Stimulated activated CD4-positive, alpha-beta T cell treated with anti-CD3 and anti-CD28 coated beads, Interleukin-4, amount 100 ng/mL, for 24 hours (primary cell): ENCODE data around the gene CDH23.

Source experiments
- DNase-seq: peaks from one replicate; pipeline ENCODE4 v3.0.0-alpha.2; 2020

The CDH23 gene

GRCh38 chr10:71392791-71393781 lies 3.6 kb upstream of the CDH23 start:
- no peak for DNase-seq

- DNase-seq = no peak
These were observed 2.8 kb upstream of the CDH23 start for GRCh38 chr10:71393841-71394475.

DNA sequence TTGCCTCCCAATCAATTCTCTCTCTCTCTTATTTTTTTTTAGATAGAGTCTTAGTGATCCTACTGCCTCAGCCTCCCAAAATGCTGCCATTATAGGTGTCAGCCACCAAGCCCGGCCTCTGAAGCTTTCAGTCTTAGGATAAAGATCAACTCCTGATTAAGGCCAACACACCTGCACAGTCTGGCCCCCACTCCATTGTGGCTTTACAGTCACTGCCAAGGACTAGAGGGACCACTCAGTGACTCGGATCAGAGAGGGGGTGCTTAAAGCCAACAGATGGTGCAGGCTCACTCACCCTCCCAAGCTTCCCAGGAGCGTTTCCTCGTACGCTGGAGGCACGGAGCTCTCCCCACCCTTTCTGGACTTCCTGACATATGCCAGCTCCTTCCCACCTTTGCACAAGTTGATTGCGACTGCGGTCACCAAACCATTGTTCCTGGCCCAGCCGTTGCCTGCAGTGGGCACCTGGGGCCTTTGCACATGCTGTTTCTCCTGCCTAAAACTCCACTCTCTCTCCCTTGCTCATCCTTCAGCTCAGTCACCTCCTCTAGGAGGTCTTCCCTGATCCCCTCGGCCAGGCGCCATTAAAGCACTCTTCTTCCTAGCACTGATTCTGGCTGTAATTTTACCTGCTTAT lies 1.7 kb upstream of the CDH23 start:
- DNase-seq = no peak

- no peak for DNase-seq
These were observed 1.1 kb upstream of the CDH23 start for GRCh38 chr10:71395621-71396020.

GRCh38 chr10:71396084-71396710 lies 523 bp upstream of the CDH23 start:
- DNase-seq = peak; percentile 27

- DNase-seq = no peak
These were observed 834 bp downstream of the CDH23 start for GRCh38 chr10:71397296-71398212.

- no peak for DNase-seq
These were observed 2.3 kb downstream of the CDH23 start for GRCh38 chr10:71398976-71399375.

- DNase-seq = no peak
These were observed 3.2 kb downstream of the CDH23 start for GRCh38 chr10:71399946-71400345.

DNA sequence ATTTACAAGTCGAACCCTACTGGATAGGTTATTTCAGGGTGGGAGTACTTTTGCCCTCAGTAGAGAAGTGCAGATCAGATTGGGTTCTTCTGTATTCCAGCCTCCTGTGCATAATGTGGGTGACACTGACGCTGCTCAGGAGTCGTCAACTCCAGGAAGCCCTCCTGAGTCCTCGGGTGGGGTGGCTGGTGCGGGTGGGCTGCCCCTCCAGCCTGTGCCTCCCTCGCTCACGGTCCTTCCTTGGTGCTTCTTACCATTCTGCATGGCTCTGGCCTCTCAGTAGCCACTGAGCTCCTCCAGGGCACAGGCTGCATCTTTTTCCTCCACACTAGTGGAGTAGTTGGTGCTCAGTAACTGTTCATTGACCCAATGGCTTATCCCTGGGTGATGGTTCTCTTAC lies 4.3 kb downstream of the CDH23 start:
- DNase-seq = no peak

DNA sequence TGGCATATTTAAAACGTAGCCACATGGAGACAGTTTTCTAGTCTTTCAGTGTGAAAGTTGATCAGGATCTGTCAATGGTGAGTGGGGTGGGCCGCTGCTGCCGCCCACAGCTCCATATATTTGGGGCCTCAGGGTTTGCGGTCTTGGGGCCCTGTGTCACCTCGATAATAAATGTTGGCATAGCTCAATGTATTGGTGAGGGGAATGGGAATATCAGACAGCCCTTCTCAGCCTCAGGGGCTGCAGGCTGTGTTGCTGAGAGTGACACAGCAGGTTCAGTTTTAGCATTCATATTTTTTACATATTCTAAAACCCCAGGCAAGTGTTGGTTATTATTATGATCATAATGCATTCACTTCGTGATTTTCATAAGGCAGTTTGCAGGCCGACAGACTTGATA lies 5.3 kb downstream of the CDH23 start:
- no peak for DNase-seq

DNA sequence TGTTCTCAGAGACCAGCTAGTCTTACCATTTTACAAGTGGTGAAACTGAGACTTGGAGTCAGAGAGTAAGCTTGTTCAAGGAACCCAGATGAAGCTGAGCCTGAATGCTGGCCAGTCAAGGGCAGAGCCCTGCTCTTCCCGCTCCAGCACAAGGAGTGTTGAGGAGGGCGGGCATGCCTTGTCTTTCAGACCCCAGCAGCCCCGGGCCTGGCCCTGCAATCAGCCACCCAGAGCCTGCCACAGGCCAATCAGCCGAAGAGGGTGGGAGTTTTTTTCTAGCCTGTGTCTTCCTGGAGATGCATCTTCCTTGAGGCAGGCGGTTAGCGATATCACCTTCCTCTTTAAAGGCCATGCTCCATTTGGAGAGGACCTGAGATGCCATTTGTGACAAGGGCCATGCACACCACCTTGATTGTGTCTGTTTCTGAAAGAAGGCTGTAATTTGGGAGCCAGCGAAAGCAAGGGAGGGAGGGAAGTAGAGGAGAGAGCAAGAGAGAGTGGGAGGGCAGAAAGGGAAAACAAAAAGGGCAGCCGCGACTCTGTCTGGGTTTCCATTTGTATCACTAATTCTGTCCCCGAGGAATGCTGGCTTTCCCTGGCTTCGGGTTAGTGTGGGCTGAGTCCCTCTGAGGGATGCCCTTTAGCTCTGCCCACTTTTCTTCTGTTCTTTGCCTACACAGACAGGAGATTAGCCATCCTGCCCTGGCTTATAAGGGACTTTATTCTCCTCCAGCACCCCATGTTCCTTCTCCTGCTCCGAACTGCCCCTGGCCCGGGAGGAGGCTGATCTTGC lies 8.0 kb downstream of the CDH23 start:
- no peak for DNase-seq

DNA sequence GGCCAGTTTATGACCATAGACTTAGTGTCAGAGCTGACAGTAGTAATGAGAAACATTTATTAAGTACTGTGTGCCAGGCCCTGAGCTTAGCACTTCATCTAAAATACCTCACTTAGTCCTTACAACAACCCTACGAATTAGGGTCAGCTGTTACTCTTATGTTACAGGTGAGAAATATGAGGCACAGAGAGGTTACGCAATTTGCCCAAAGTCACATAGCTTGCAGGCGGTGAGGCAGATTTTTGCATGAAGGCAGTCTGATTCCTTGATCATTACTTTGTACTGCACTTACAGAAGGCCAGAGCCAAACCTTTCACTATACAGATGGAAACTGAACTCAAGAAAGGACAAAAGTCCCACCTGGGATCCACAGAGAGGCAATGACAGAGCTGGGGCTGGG lies 10.2 kb downstream of the CDH23 start:
- no peak for DNase-seq

DNA sequence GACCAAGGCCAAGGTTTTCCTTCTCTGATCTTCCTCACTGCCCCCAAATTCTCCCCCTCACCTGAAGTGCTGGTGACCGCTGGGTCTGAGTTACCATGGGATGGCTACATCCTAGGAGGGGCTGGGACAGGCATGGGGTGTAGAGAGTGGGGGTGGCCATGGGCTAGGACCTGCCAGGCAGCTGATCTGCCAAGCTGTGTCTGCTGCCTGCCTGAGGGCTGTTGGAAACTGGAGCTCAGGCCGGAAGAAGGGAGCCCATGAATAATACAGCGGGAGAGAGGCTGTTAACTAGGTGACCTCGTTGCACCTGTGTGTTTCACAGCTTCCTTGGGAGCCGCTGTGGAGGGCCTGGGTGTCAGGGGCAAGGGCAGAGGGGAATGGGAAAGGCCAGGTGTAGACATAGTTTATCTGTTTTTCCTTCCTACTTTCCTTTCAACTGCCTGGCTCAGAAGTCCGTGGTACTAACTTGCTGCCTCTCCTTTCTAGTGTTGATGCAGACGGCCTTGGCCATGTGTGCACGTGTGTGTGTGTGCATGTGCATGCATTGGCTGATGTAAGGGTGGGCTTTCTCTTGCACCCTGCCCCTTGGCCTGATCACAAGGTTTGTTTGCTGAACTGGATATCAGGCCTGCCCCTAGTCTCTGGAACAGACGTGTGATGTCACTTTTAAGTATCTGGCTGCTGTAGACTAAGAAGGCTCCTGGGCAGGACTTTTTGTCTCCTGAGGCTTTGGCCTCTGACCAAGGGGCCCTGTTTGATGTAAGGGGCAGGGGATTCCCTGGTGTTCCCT lies 11.9 kb downstream of the CDH23 start:
- no peak for DNase-seq

GRCh38 chr10:71409516-71410104 lies 12.9 kb downstream of the CDH23 start:
- DNase-seq = no peak

- no peak for DNase-seq
These were observed 16.9 kb downstream of the CDH23 start for GRCh38 chr10:71413581-71413980.

GRCh38 chr10:71414359-71414758 lies 17.6 kb downstream of the CDH23 start:
- no peak for DNase-seq

DNA sequence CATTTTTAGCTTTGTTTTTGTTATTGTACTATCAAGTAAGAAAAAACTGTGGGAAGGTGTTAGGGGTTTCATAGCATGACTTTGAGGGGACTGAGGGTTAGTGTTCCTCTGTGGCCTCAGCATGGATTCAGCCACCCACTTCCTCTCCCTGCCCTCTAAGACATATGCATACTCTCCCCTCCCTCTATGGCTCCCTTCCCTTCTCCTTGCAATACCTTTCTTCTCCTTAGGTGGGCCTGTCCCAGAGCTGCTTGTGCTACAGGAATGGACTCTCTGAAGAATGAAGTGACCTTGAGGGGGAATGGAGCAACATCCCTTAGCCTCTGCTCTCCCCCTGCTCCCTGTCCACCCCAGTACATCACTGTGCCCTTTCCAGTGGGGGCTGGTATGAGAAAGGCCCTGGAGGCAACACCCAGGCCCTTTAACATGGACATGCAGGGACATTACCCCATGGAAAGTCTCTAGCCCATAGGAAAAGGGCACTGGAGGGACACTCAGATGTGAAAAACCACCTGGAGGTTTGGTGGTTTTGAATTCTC lies 22.4 kb downstream of the CDH23 start:
- DNase-seq = no peak

DNA sequence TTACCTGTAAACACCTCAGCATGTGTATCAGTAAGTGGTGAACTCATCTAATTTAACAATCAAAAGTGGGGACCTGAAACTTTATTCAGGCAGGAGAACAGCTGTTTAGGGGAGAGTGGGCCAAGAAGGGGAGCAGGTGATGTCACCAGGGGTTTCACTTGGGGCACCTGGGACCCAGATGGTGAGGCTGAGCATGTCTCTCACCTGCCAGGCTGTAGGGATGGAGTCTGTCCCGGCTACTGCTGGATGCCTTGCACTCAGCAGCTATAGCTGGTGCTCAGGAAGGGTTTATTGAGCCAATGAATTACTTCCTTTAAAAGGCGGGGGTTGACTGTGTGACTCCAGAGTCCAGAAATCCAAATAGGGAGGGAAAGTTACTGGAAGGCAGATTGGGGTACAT lies 23.0 kb downstream of the CDH23 start:
- no peak for DNase-seq

DNA sequence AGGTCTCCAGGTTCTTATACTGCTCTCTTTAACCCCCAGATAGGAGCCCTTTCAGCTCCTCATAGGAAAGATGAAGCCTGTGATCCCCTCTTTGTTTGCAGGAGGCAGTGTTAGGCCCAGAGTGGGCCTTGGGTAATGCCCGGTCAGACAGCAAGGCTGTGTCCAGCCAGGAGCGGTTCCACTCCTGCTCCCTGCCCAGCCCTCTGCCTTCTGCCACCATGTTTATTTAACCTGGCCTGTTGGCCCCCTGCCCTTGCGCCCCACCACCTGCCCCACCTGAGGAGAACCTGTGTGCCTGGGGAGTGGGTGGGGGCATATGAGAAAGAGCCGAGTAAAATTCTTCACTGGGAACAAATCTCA lies 24.3 kb downstream of the CDH23 start:
- no peak for DNase-seq

- no peak for DNase-seq
These were observed 26.5 kb downstream of the CDH23 start for GRCh38 chr10:71423250-71423649.
